Adrenal gland (tissue), 12 donors: ENCODE measurements around the gene GPLD1. TPM values are rescaled to one million over a fixed set of nuclear protein-coding genes. Genes with fewer than 3 reads are reported as not detected.

Source experiments
- DNase-seq, 7 donors: peaks; one replicate each; pipeline ENCODE4 v3.0.0-alpha.2; 2019 to 2020
- H3K27ac ChIP-seq, 5 donors: fragments of 200-600 bp; sonication (generic) in 4 of 5; 1 replicate in 3 of 5; 2 replicates in 2 of 5; pipeline versions ENCODE4 v1.5.1 to v1.8.0; 2016 to 2020; ENCODE audit warnings: mild to moderate bottlenecking in 1 of 5
- H3K27me3 ChIP-seq: fragments of 200-600 bp; 2 replicates; pipeline ENCODE4 v1.8.0; 2021
- H3K36me3 ChIP-seq, 2 donors: fragments of 200-600 bp; replicated peaks in 1 of 2; 1 replicate in 1 of 2; 2 replicates in 1 of 2; pipeline versions ENCODE4 v1.5.1 to v1.8.0; 2018 to 2022
- H3K4me1 ChIP-seq, 2 donors: fragments of 200-600 bp; replicated peaks in 1 of 2; 1 replicate in 1 of 2; 2 replicates in 1 of 2; pipeline versions ENCODE4 v1.5.1 to v1.8.0; 2018 to 2021
- H3K4me3 ChIP-seq, 4 donors: fragments of 200-600 bp; sonication (generic) in 3 of 4; one replicate each; pipeline ENCODE4 v1.5.1; 2016 to 2018
- H3K9me3 ChIP-seq, 3 donors: fragments of 200-600 bp; sonication (generic) in 1 of 3; replicated peaks in 1 of 3; 1 replicate in 2 of 3; 2 replicates in 1 of 3; pipeline versions ENCODE4 v1.5.1 to v1.8.0; 2016 to 2021
- CTCF ChIP-seq, 6 experiments: fragments of 450-650 bp in 4 of 6; fragments of 200-600 bp in 2 of 6; sonication (generic) in 1 of 6; IDR thresholded peaks; 1 replicate in 5 of 6; 2 replicates in 1 of 6; pipeline versions ENCODE4 v1.5.1 to v1.8.0; 2016 to 2021; ENCODE audit warnings: antibody characterized with exemption in 6 of 6, mild to moderate bottlenecking in 2 of 6, moderate library complexity in 1 of 6
- POLR2A ChIP-seq, 2 donors: fragments of 450-650 bp; IDR thresholded peaks; one replicate each; pipeline ENCODE4 v1.6.1; 2017; ENCODE audit warnings: antibody characterized with exemption in 2 of 2, mild to moderate bottlenecking in 2 of 2, moderate library complexity in 1 of 2
- WGBS, 4 donors: extraction: QIAGEN DNeasy Blood & Tissue Kit in 2 of 4; methylation state at CpG; one replicate each; pipeline versions ENCODE4 v1.1.5 to v1.1.7; 2013 to 2017; 5-methylcytosine and 5-hydroxymethylcytosine counted together
- intact Hi-C, 2 donors: fragments of 100-400 bp; cut with DNase I; formaldehyde crosslinking; loops; one replicate each; pipeline versions ENCODE4 v1.14.1 to v1.15.0; 2022 to 2023
- polyA plus RNA-seq, 3 donors: library from polyadenylated mRNA; stranded (reverse); fragments of 200-250 nt in 2 of 3; fragments of 350-450 nt in 1 of 3; fragmentation: Illumina TruSeq in 1 of 3; extraction: RNeasy Lipid Tissue Mini Kit (QIAGEN cat#74804) in 1 of 3; gene quantifications; one replicate each; pipeline ENCODE4 v1.2.3, GENCODE V29; 2013 to 2014
- total RNA-seq, 9 donors: library from RNA; depleted of rRNA in 4 of 9; stranded (reverse); fragments of >200 nt in 4 of 9; fragments of 120-200 nt in 1 of 9; fragmentation: NEBNext Ultra II Directional in 1 of 9; extraction: Animal tissue kit (Norgen Biotek cat#: 25700) in 1 of 9; gene quantifications; one replicate each; pipeline versions ENCODE4 v1.1.0 to v1.2.4, GENCODE V29; 2013 to 2023
- donor health status: healthy with polysubstance abuse.
- donor health status: Bipolar disorder and iron deficiency.
- donor health status: DM: yes; HTN: yes; CAD: no.
- donor health status: DM: no; HTN: no; CAD: no.
- donor health status: DM: no; HTN: no; CAD: no.
- donor health status: DM: yes; HTN: yes; CAD: no.

Gene GPLD1
- total and polyA plus RNA-seq, 12 donors: 0.34 to 1.8 (median 0.98) TPM

GRCh38 chr6:24535210-24535609, 45.8 kb upstream of the GPLD1 start:
- H3K27ac ChIP-seq: no peak overlapping the region
- no peaks in the 10 kb centered on the region for H3K27me3 ChIP-seq
- no peak for DNase-seq
- intact Hi-C loops: no loop called here
- peaks cover 0 to 4% of the 10 kb centered on the region in 2 donors for H3K36me3 ChIP-seq
- no peak overlapping the region for H3K4me3 ChIP-seq
- H3K4me1 ChIP-seq: no peaks in the 10 kb centered on the region
- H3K9me3 ChIP-seq: no peaks in the 10 kb centered on the region
- WGBS, 4 donors: 64 to 99% (median 79%) methylated on average over 3 of the region's 3 CpGs
- no peak for TF ChIP-seq POLR2A (IDR thresholded peaks at IDR 0.05)
- TF ChIP-seq CTCF (IDR thresholded peaks at IDR 0.05): no peak

DNA sequence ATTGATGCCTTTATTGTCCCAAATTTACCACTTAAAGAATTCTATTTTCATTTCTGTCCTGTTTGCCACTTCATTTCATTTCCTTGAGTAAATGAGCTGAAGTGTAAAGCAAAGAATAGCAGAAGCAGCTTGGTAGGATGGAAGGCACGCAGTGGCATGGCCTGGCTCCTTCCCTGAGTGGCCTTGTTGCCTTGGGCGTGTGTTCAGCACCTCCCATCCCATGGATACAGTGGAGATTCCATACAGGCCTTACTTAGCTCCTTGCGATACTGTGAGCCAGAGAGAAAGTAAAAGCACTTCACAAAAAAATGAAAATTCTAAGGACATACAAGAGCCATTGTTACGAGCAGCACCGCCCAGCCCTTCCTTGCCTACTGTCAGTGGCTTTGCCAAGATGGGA, 45.0 kb upstream of the GPLD1 start:
- no peak for DNase-seq
- Histone ChIP-seq H3K27me3 (no peaks in the 10 kb centered on the region), H3K36me3 (peaks cover 0 to 4% of the 10 kb centered on the region in 2 donors), H3K4me1 (no peaks in the 10 kb centered on the region), H3K27ac (no peak overlapping the region), H3K4me3 (no peak overlapping the region), H3K9me3 (no peaks in the 10 kb centered on the region)
- intact Hi-C loops: no loop called here
- TF ChIP-seq POLR2A (IDR thresholded peaks at IDR 0.05) (no peak), CTCF (IDR thresholded peaks at IDR 0.05) (no peak)
- WGBS, 4 donors: 92 to 99% (median 95%) methylated on average over 5 of the region's 5 CpGs

DNA sequence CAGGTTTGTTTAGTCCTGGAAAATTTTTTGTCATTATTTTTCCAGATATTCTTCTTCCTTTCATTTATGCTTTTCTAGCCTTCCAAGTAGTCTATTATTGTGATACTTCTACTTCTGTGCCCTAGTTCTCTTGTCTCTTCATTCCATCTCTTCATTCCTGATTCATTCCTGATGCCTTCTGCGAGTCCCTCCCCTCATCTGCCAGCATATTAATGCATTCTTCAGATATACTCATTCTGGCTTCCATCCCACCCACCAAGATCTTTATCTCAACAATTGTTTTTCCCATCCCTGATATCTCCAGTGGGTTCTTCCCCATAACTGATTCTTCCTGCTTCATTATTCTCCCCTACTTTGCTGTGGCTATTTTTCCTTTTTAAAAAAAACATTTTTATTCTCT, 40.6 kb upstream of the GPLD1 start:
- 89 to 100% (median 94%) methylated on average over 1 of the region's 1 CpG for WGBS, 4 donors
- DNase-seq: no peak
- Histone ChIP-seq H3K9me3 (no peaks in the 10 kb centered on the region), H3K27ac (no peak overlapping the region), H3K27me3 (no peaks in the 10 kb centered on the region), H3K4me1 (no peaks in the 10 kb centered on the region), H3K36me3 (peaks cover 0 to 4% of the 10 kb centered on the region in 2 donors), H3K4me3 (no peak overlapping the region)
- intact Hi-C loops: no loop called here
- TF ChIP-seq POLR2A (IDR thresholded peaks at IDR 0.05): no peak
- no peak for TF ChIP-seq CTCF (IDR thresholded peaks at IDR 0.05)

DNA sequence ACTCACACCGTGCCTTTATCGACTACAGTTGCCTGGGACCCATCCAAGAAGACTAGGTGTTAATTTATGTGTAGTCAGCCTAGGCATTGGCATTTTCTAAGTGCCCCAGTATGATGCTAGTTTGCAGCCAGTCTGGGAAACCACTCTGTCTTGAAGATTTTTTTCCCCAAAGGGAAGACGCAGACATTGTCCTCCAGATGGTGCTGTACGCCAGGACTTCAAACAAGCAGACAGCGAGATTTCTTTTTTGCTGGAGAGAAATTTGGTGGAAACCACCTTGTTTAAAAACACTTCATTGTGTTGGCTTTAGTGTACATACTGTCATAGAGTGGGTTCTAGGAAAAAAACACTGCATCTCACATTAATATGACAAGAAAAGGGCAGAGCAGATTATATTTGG, 35.4 kb upstream of the GPLD1 start:
- no peaks in the 10 kb centered on the region for H3K36me3 ChIP-seq
- intact Hi-C loops: no loop called here
- DNase-seq: no peak
- H3K4me3 ChIP-seq: no peak overlapping the region
- H3K4me1 ChIP-seq: no peaks in the 10 kb centered on the region
- TF ChIP-seq CTCF (IDR thresholded peaks at IDR 0.05): peak in 3 of 6 experiments; percentile 10 to 16 (median 15)
- no peak for TF ChIP-seq POLR2A (IDR thresholded peaks at IDR 0.05)
- WGBS, 4 donors: 58 to 77% (median 62%) methylated on average over 5 of the region's 5 CpGs
- H3K9me3 ChIP-seq: no peaks in the 10 kb centered on the region
- H3K27me3 ChIP-seq: no peaks in the 10 kb centered on the region
- H3K27ac ChIP-seq: no peak overlapping the region
